Measurements from ENCODE around the gene PLCB2.

PLCB2 gene

DNA sequence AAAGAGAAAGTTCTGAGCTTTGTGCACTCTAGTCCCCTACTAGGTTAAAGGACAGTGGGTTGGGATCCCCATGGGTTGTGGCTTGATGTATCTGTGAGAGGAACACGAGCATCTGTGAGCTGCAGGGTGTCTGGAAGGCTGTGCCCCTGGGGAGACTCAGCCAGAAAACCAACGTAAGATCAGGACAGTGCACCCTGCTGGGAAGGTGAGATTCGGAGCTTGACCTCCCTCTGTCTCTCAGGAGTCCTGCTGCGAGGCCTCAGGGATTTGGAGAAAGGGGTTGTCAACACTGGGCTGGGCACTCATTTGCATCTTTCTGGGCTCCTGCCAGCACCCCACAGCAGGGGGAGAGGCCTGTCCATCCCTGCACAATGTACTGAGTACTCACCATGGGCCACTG is 40.1 kb downstream of the PLCB2 start:
- no peak overlapping the region for H3K4me3 ChIP-seq (ENCODE audit: low read length)
- no peak for DNase-seq (ENCODE audit: low read depth)
- TF ChIP-seq, protein P1, sequence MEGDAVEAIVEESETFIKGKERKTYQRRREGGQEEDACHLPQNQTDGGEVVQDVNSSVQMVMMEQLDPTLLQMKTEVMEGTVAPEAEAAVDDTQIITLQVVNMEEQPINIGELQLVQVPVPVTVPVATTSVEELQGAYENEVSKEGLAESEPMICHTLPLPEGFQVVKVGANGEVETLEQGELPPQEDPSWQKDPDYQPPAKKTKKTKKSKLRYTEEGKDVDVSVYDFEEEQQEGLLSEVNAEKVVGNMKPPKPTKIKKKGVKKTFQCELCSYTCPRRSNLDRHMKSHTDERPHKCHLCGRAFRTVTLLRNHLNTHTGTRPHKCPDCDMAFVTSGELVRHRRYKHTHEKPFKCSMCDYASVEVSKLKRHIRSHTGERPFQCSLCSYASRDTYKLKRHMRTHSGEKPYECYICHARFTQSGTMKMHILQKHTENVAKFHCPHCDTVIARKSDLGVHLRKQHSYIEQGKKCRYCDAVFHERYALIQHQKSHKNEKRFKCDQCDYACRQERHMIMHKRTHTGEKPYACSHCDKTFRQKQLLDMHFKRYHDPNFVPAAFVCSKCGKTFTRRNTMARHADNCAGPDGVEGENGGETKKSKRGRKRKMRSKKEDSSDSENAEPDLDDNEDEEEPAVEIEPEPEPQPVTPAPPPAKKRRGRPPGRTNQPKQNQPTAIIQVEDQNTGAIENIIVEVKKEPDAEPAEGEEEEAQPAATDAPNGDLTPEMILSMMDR (conservative IDR thresholded peaks at IDR 0.05; ENCODE audit: low read depth, low read length) = no peak

DNA sequence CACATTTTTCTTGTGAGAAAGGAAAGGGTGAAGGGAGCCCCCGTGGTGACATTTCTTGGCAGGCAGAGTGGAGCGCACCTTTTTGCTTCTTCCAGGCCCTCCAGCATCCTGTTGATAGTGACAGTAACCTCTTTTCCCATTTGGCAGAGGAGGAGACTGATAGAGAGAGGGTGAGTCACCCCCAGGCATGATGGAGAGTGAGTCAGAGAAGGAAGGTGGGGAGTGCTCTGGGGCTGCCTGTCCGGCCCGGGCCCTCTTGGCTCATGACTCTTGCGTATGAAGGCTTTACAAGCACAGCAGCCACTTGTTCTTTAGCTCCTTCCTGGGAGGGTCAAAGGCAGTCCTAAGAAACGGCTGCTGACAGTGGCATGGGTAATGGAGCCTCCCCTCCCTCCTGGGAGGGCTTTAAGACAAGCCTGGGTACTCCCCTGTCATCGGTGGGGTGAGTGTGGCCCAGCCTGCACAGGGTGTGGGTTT is 40.9 kb downstream of the PLCB2 start:
- peak; percentile 96 for DNase-seq (ENCODE audit: low read depth)
- TF ChIP-seq, protein P1 (conservative IDR thresholded peaks at IDR 0.05; ENCODE audit: low read depth, low read length) = no peak
- H3K4me3 ChIP-seq (ENCODE audit: low read length) = no peak overlapping the region

DNA sequence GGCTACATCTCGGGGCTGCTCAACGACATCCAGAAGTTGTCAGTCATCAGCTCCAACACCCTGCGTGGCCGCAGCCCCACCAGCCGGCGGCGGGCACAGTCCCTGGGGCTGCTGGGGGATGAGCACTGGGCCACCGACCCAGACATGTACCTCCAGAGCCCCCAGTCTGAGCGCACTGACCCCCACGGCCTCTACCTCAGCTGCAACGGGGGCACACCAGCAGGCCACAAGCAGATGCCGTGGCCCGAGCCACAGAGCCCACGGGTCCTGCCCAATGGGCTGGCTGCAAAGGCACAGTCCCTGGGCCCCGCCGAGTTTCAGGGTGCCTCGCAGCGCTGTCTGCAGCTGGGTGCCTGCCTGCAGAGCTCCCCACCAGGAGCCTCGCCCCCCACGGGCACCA is 41.9 kb downstream of the PLCB2 start:
- no peak for DNase-seq (ENCODE audit: low read depth)
- no peak overlapping the region for H3K4me3 ChIP-seq (ENCODE audit: low read length)
- TF ChIP-seq, protein P1 (conservative IDR thresholded peaks at IDR 0.05; ENCODE audit: low read depth, low read length) = no peak

DNA sequence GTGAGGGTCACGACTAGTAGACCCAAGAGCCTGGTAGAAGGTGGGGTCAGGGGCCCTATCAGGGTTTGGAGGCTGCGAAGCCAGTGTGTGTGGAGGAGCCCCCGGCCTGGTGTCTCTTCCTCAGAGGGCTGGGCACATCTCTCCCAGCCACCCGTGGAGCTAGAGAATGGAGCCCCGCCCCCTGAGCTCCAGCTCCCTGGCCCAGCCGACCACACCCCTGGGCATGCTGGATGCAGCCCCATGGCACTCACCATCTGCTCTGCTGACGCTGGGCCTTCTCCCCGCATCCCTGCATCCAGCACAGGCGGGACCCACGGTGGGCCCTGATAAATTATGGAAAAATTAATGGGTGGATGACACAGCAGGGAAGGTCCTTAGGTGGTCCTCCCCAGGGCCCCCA is 42.4 kb downstream of the PLCB2 start:
- no peak for DNase-seq (ENCODE audit: low read depth)
- TF ChIP-seq, protein P1 (conservative IDR thresholded peaks at IDR 0.05; ENCODE audit: low read depth, low read length) = no peak
- H3K4me3 ChIP-seq (ENCODE audit: low read length) = no peak overlapping the region

DNA sequence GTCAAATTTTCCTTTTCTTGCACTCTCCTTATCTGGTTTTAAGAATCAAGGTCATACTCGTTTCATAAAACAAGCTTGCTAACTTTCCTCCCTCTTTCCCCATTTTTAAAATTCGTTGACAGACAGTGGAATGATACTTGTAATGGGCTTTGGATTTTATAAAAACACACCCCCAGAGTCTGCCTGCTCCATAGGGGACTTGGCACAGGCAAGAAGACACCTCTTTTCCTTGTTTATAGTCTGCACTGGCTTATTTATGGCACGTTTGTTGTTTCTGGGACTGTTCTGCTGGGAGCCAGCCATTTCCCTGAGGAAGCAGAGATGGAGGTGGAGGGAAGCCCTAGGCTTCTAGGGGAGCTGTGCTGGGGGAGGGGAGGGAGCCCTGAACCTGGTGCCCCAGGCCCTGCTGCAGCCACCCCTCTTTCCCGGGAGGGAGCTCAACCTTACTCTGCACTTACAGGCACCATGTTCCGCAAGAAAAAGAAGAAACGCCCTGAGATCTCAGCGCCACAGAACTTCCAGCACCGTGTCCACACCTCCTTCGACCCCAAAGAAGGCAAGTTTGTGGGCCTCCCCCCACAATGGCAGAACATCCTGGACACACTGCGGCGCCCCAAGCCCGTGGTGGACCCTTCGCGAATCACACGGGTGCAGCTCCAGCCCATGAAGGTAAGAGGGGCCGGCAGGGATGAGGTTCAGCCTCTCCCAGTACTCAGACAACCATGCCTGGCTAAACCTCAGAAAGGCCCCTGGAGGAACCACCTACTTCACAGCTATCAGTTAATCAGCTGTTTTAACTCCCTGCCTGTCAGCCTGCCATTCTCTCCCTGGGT is 43.2 kb downstream of the PLCB2 start:
- TF ChIP-seq, protein P1 (conservative IDR thresholded peaks at IDR 0.05; ENCODE audit: low read depth, low read length) = no peak
- H3K4me3 ChIP-seq (ENCODE audit: low read length) = no peak overlapping the region
- no peak for DNase-seq (ENCODE audit: low read depth)

DNA sequence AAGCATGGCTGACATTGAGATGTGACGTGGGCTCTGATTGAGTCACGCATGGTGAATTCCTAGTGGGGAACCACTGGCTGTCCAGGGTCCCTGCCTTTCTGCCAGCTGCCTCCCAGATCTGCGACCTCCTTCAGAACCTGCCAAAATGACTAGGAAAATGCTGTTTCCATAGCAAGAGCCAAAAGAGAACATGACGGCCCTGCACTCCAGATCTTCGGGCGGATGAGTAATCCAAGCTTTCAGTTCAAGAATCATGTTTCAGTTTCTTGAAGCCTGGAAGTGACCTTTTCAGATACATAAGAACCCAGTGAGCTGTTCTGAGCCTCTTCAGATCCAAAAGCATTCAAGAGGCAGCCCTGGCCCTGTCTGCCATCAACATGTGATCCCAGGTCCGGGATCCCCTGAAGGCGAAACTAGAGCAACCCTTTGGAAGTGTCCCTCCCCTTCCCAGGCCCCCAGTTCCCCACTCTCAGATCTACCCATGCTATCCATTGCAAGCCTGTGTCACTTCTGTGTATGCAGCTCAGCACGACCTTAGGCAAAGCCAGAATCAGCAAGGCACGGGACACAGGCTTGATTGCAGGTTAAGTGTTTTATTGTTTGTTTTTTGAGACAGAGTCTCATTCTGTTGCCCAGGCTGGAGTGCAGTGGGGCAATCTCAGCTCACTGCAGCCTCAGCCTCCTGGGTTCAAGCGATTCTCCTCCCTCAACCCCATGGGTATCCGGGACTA is 44.5 kb downstream of the PLCB2 start:
- TF ChIP-seq, protein P1 (conservative IDR thresholded peaks at IDR 0.05; ENCODE audit: low read depth, low read length) = no peak
- DNase-seq (ENCODE audit: low read depth) = no peak
- no peak overlapping the region for H3K4me3 ChIP-seq (ENCODE audit: low read length)
